ENCODE measurements around the gene KCNQ5. TPM values are rescaled to one million over a fixed set of nuclear protein-coding genes. Genes with fewer than 3 reads are reported as not detected.
"Not testable (repeated sequence)": the region's sequence is repeated elsewhere in the genome, so short reads cannot be mapped to it uniquely, and the experiment has no call there.

KCNQ5 gene
- total RNA-seq, 2 experiments from 2014 or later = 2.1 to 2.5 TPM

GRCh38 chr6:73233048-73233447 lies 611.2 kb downstream of the KCNQ5 start:
- Mint-ChIP-seq H3K4me3 (no peak overlapping the region), H3K27ac (no peak overlapping the region), H3K27me3 (no peaks in the 10 kb centered on the region), H3K4me1 (ENCODE audit: low read depth) (no peaks in the 10 kb centered on the region), H3K36me3 (ENCODE audit: low read depth) (no peaks in the 10 kb centered on the region), H3K9me3 (no peaks in the 10 kb centered on the region)
- DNase-seq (no peak), ATAC-seq (ENCODE audit: poor library complexity) (no peak)
- ChIA-PET CTCF (no interaction called here), POLR2A (no interaction called here)
- no peaks in the 10 kb centered on the region for H3K4me1 ChIP-seq (ENCODE audit: insufficient read depth, low read length)
- intact Hi-C loops (cut with DNase I, micrococcal nuclease) = no loop called here
- no peaks in the 10 kb centered on the region for H3K9me3 ChIP-seq (ENCODE audit: control insufficient read depth in 1 of 2, insufficient read depth in 1 of 2, low read length in 2 of 2)
- TF ChIP-seq CTCF (IDR thresholded peaks at IDR 0.05) = no peak
- H3K27me3 ChIP-seq (ENCODE audit: control insufficient read depth in 1 of 2, insufficient read depth in 2 of 2, low read length in 2 of 2) = no peaks in the 10 kb centered on the region
- H3K27ac ChIP-seq (ENCODE audit: low read depth in 1 of 2, low read length in 2 of 2) = no peak overlapping the region
- H3K36me3 ChIP-seq (ENCODE audit: insufficient read depth, low read length) = no peaks in the 10 kb centered on the region
- H3K4me3 ChIP-seq (ENCODE audit: low read length) = no peak overlapping the region

GRCh38 chr6:73233971-73234370 lies 612.1 kb downstream of the KCNQ5 start:
- H3K36me3 Mint-ChIP-seq (ENCODE audit: low read depth); H3K4me1 Mint-ChIP-seq (ENCODE audit: low read depth); H3K4me3 ChIP-seq (ENCODE audit: low read length); POLR2A ChIA-PET; H3K36me3 ChIP-seq (ENCODE audit: insufficient read depth, low read length); H3K27ac Mint-ChIP-seq; H3K9me3 ChIP-seq (ENCODE audit: control insufficient read depth in 1 of 2, insufficient read depth in 1 of 2, low read length in 2 of 2); H3K27me3 Mint-ChIP-seq; H3K9me3 Mint-ChIP-seq; H3K4me1 ChIP-seq (ENCODE audit: insufficient read depth, low read length); H3K4me3 Mint-ChIP-seq; H3K27ac ChIP-seq (ENCODE audit: low read depth in 1 of 2, low read length in 2 of 2); intact Hi-C loops (cut with DNase I, micrococcal nuclease); DNase-seq; H3K27me3 ChIP-seq (ENCODE audit: control insufficient read depth in 1 of 2, insufficient read depth in 2 of 2, low read length in 2 of 2); ATAC-seq (ENCODE audit: poor library complexity); CTCF ChIA-PET: not testable (repeated sequence)

GRCh38 chr6:73234733-73235132 lies 612.9 kb downstream of the KCNQ5 start:
- no peaks in the 10 kb centered on the region for H3K4me1 ChIP-seq (ENCODE audit: insufficient read depth, low read length)
- DNase-seq (no peak), ATAC-seq (ENCODE audit: poor library complexity) (no peak)
- no peak overlapping the region for H3K27ac Mint-ChIP-seq
- ChIA-PET POLR2A (no interaction called here), CTCF (no interaction called here)
- no peaks in the 10 kb centered on the region for H3K36me3 ChIP-seq (ENCODE audit: insufficient read depth, low read length)
- H3K9me3 Mint-ChIP-seq = no peaks in the 10 kb centered on the region
- no peaks in the 10 kb centered on the region for H3K27me3 ChIP-seq (ENCODE audit: control insufficient read depth in 1 of 2, insufficient read depth in 2 of 2, low read length in 2 of 2)
- TF ChIP-seq CTCF (IDR thresholded peaks at IDR 0.05) = no peak
- H3K4me3 ChIP-seq (ENCODE audit: low read length) = no peak overlapping the region
- no peaks in the 10 kb centered on the region for H3K4me1 Mint-ChIP-seq (ENCODE audit: low read depth)
- H3K27me3 Mint-ChIP-seq = no peaks in the 10 kb centered on the region
- intact Hi-C loops (cut with DNase I, micrococcal nuclease) = no loop called here
- no peak overlapping the region for H3K27ac ChIP-seq (ENCODE audit: low read depth in 1 of 2, low read length in 2 of 2)
- no peak overlapping the region for H3K4me3 Mint-ChIP-seq
- H3K9me3 ChIP-seq (ENCODE audit: control insufficient read depth in 1 of 2, insufficient read depth in 1 of 2, low read length in 2 of 2) = no peaks in the 10 kb centered on the region
- no peaks in the 10 kb centered on the region for H3K36me3 Mint-ChIP-seq (ENCODE audit: low read depth)

- CTCF ChIA-PET = no interaction called here
- intact Hi-C loops (cut with DNase I, micrococcal nuclease) = no loop called here
- POLR2A ChIA-PET = no interaction called here
Measured at GRCh38 chr6:73236144-73236750, 614.4 kb downstream of the KCNQ5 start.

More at GRCh38 chr6:73236144-73236750, 614.4 kb downstream of the KCNQ5 start:
- no peak overlapping the region for H3K27ac Mint-ChIP-seq
- H3K9me3 Mint-ChIP-seq = no peaks in the 10 kb centered on the region
- Histone ChIP-seq H3K9me3 (ENCODE audit: control insufficient read depth in 1 of 2, insufficient read depth in 1 of 2, low read length in 2 of 2) (no peaks in the 10 kb centered on the region), H3K27ac (ENCODE audit: low read depth in 1 of 2, low read length in 2 of 2) (no peak overlapping the region), H3K4me3 (ENCODE audit: low read length) (no peak overlapping the region), H3K4me1 (ENCODE audit: insufficient read depth, low read length) (no peaks in the 10 kb centered on the region), H3K36me3 (ENCODE audit: insufficient read depth, low read length) (no peaks in the 10 kb centered on the region), H3K27me3 (ENCODE audit: control insufficient read depth in 1 of 2, insufficient read depth in 2 of 2, low read length in 2 of 2) (no peaks in the 10 kb centered on the region)
- no peak for TF ChIP-seq CTCF (IDR thresholded peaks at IDR 0.05)
- ATAC-seq (ENCODE audit: poor library complexity) (no peak), DNase-seq (no peak)
- H3K4me3 Mint-ChIP-seq = no peak overlapping the region
- H3K36me3 Mint-ChIP-seq (ENCODE audit: low read depth) = no peaks in the 10 kb centered on the region
- no peaks in the 10 kb centered on the region for H3K4me1 Mint-ChIP-seq (ENCODE audit: low read depth)
- no peaks in the 10 kb centered on the region for H3K27me3 Mint-ChIP-seq

All from CD4-positive, alpha-beta T cell (primary cell).